ENCODE data around the gene NHLRC2. TPM values are rescaled to one million over a fixed set of nuclear protein-coding genes. Genes with fewer than 3 reads are reported as not detected.

The NHLRC2 gene
- total and polyA plus RNA-seq, 7 donors, result 2.4 to 67.8 (median 31.0) TPM

DNA sequence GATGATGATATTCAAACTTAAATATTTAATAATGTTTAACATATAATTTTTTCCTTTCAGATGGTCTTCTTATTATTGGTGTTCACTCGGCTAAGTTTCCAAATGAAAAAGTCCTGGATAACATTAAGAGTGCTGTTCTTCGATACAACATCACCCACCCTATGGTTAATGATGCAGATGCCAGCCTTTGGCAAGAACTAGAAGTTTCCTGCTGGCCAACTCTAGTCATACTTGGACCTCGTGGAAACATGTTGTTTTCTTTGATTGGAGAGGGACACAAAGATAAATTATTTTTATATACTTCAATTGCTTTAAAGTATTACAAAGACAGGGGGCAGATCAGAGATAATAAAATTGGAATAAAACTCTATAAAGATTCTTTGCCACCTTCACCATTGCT, 22.0 kb downstream of the NHLRC2 start:
- Histone ChIP-seq H3K9me3 (no peaks in the 10 kb centered on the region), H3K27ac (no peak overlapping the region), H3K36me3 (peaks cover 0 to 38% (median 0%) of the 10 kb centered on the region in 4 donors), H3K4me1 (no peaks in the 10 kb centered on the region), H3K27me3 (no peaks in the 10 kb centered on the region), H3K4me3 (no peak overlapping the region)
- no peak for TF ChIP-seq EP300 (IDR thresholded peaks at IDR 0.05)
- TF ChIP-seq, protein P1, sequence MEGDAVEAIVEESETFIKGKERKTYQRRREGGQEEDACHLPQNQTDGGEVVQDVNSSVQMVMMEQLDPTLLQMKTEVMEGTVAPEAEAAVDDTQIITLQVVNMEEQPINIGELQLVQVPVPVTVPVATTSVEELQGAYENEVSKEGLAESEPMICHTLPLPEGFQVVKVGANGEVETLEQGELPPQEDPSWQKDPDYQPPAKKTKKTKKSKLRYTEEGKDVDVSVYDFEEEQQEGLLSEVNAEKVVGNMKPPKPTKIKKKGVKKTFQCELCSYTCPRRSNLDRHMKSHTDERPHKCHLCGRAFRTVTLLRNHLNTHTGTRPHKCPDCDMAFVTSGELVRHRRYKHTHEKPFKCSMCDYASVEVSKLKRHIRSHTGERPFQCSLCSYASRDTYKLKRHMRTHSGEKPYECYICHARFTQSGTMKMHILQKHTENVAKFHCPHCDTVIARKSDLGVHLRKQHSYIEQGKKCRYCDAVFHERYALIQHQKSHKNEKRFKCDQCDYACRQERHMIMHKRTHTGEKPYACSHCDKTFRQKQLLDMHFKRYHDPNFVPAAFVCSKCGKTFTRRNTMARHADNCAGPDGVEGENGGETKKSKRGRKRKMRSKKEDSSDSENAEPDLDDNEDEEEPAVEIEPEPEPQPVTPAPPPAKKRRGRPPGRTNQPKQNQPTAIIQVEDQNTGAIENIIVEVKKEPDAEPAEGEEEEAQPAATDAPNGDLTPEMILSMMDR (IDR thresholded peaks at IDR 0.05), result no peak
- TF ChIP-seq POLR2A (IDR thresholded peaks at IDR 0.05), result no peak
- TF ChIP-seq POLR2AphosphoS5 (IDR thresholded peaks at IDR 0.05), result no peak
- intact Hi-C loops (cut with DNase I), result no loop called here
- 86 to 90% methylated on average over 3 of the region's 3 CpGs for WGBS, 2 donors
- DNase-seq, result no peak

DNA sequence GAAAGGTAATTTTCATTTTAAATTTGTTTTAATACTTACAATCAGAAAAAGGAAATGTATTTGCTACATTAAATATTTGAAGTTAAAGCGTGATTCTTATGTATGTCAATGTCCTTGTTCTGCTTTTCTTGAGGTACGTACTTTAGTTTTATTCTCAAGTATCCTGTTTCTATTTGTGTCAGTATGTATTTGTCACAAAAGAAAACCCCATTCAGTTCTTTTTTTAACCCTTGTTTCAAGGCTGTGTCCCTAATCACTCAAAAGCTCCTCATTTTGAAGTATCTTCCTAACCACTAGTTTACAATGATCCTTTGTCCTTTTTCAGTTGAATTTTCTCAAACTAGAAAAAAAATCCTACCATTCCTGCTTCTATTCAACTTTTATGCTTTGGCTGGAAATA, 25.2 kb downstream of the NHLRC2 start:
- DNase-seq, result no peak
- no peak overlapping the region for H3K4me3 ChIP-seq
- no peak overlapping the region for H3K27ac ChIP-seq
- H3K4me1 ChIP-seq, result no peaks in the 10 kb centered on the region
- 72 to 95% methylated on average over 2 of the region's 2 CpGs for WGBS, 2 donors
- no peaks in the 10 kb centered on the region for H3K9me3 ChIP-seq
- TF ChIP-seq, protein P1 (IDR thresholded peaks at IDR 0.05), result no peak
- TF ChIP-seq POLR2AphosphoS5 (IDR thresholded peaks at IDR 0.05) (no peak), EP300 (IDR thresholded peaks at IDR 0.05) (no peak), POLR2A (IDR thresholded peaks at IDR 0.05) (no peak)
- H3K27me3 ChIP-seq, result no peaks in the 10 kb centered on the region
- intact Hi-C loops (cut with DNase I), result no loop called here
- peaks cover 0 to 49% (median 0%) of the 10 kb centered on the region in 4 donors for H3K36me3 ChIP-seq

DNA sequence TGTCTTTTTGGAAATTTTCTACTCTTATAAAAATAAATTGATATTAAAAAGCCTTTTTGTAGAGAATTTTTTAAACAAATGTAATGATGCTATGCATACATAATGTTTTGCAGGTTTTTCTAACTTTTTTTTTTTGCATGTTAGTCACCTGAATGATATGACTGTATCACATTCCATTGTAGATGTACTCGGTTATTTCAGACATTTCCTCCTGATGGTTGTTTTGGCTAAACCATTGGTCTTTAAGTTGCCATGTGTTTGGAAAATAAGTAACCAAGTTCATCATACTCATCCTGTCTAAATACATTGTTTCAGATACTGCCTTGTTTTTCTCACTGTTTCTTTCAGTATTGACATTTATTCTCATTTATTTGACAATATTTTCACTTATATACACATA, 25.8 kb downstream of the NHLRC2 start:
- WGBS, 2 donors, result 39 to 84% methylated on average over 1 of the region's 1 CpG
- intact Hi-C loops (cut with DNase I), result no loop called here
- no peaks in the 10 kb centered on the region for H3K4me1 ChIP-seq
- H3K4me3 ChIP-seq, result no peak overlapping the region
- TF ChIP-seq, protein P1 (IDR thresholded peaks at IDR 0.05), result no peak
- TF ChIP-seq POLR2A (IDR thresholded peaks at IDR 0.05) (no peak), POLR2AphosphoS5 (IDR thresholded peaks at IDR 0.05) (no peak), EP300 (IDR thresholded peaks at IDR 0.05) (no peak)
- H3K27me3 ChIP-seq, result no peaks in the 10 kb centered on the region
- DNase-seq, result no peak
- no peaks in the 10 kb centered on the region for H3K9me3 ChIP-seq
- H3K36me3 ChIP-seq, result peaks cover 0 to 55% (median 0%) of the 10 kb centered on the region in 4 donors
- H3K27ac ChIP-seq, result no peak overlapping the region

DNA sequence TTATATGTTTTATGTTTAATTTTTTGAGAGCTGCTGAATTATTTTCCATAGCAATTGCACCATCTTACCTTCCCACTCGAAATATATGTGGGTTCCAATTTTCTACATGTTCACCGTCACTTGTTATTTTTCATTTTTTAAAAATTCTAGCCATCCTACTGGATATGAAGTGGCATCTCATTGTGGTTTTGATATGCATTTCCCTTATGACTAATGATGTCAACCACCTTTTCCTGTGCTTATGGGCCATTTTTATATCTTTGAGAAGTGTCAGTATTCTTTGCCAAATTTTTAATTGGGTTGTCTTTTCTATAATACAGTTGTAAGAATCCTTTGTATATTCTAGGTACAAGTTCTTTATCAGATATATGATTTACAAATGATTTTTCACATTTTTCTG, 27.8 kb downstream of the NHLRC2 start:
- intact Hi-C loops (cut with DNase I), result no loop called here
- no peaks in the 10 kb centered on the region for H3K4me1 ChIP-seq
- DNase-seq, result no peak
- no peaks in the 10 kb centered on the region for H3K9me3 ChIP-seq
- no peak overlapping the region for H3K4me3 ChIP-seq
- WGBS, 2 donors, result 68 to 90% methylated on average over 2 of the region's 2 CpGs
- no peaks in the 10 kb centered on the region for H3K27me3 ChIP-seq
- peaks cover 0 to 65% (median 0%) of the 10 kb centered on the region in 4 donors for H3K36me3 ChIP-seq
- no peak overlapping the region for H3K27ac ChIP-seq
- TF ChIP-seq EP300 (IDR thresholded peaks at IDR 0.05), result no peak
- TF ChIP-seq, protein P1 (IDR thresholded peaks at IDR 0.05), result no peak
- no peak for TF ChIP-seq POLR2A (IDR thresholded peaks at IDR 0.05)
- TF ChIP-seq POLR2AphosphoS5 (IDR thresholded peaks at IDR 0.05), result no peak

DNA sequence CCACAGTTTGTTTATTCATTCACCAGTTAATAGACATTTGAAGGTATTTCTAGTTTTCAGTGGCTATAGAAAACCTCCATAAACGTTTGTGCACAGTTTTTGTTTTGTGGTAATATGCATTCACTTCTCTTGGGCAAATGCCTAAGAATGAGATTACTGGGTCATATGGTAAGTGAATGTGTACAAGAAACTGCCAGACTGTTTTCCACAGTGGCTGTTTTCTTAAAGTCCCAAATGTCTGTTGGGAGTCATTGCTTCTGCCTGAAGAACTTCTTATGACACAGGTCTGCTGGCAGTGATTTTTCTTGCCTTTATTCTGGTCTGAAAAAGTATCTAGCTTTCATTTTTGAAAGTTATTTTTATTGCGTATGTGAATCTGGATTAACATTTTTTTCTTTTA, 35.5 kb downstream of the NHLRC2 start:
- Histone ChIP-seq H3K27me3 (no peaks in the 10 kb centered on the region), H3K36me3 (peaks cover 0 to 23% (median 0%) of the 10 kb centered on the region in 4 donors), H3K27ac (no peak overlapping the region), H3K4me3 (no peak overlapping the region), H3K4me1 (peaks cover 0 to 24% (median 12%) of the 10 kb centered on the region in 4 donors), H3K9me3 (no peaks in the 10 kb centered on the region)
- 77 to 80% methylated on average over 2 of the region's 2 CpGs for WGBS, 2 donors
- intact Hi-C loops (cut with DNase I), result no loop called here
- TF ChIP-seq, protein P1 (IDR thresholded peaks at IDR 0.05), result no peak
- TF ChIP-seq EP300 (IDR thresholded peaks at IDR 0.05) (no peak), POLR2A (IDR thresholded peaks at IDR 0.05) (no peak), POLR2AphosphoS5 (IDR thresholded peaks at IDR 0.05) (no peak)
- no peak for DNase-seq

Measured in sigmoid colon (tissue), 7 donors.